Measurements from ENCODE around the gene NUTF2. TPM values are rescaled to one million over a fixed set of nuclear protein-coding genes. Genes with fewer than 3 reads are reported as not detected.

Gene NUTF2
- total RNA-seq, 2 experiments from 2014 or later, result 112 to 140 TPM

Other genes with a start within 250 kb of the NUTF2 start
- 100 to 1,000 TPM; 203 to 226 TPM for gene CARMIL2, start 201.8 kb upstream of the NUTF2 start, total RNA-seq
- gene ACD, start 186.7 kb upstream of the NUTF2 start, total RNA-seq, result 10 to 100 TPM; 38.0 to 41.8 TPM
- 10 to 100 TPM; 11.6 to 13.0 TPM for gene PARD6A, start 186.0 kb upstream of the NUTF2 start, total RNA-seq
- gene ENKD1, start 180.2 kb upstream of the NUTF2 start, total RNA-seq, result 1 to 10 TPM; 8.0 to 8.2 TPM
- gene C16orf86, start 180.1 kb upstream of the NUTF2 start, total RNA-seq, result 1 to 10 TPM; 3.8 to 4.8 TPM
- gene GFOD2, start 127.6 kb upstream of the NUTF2 start, total RNA-seq, result 10 to 100 TPM; 11.2 to 11.9 TPM
- 10 to 100 TPM; 28.2 to 30.4 TPM for gene RANBP10, start 40.4 kb upstream of the NUTF2 start, total RNA-seq
- gene TSNAXIP1, start 40.0 kb upstream of the NUTF2 start, total RNA-seq, result under 1 TPM; 0.27 to 0.33 TPM
- 10 to 100 TPM; 37.5 to 41.7 TPM for gene THAP11, start 4.6 kb upstream of the NUTF2 start, total RNA-seq
- 10 to 100 TPM; 62.1 to 64.0 TPM for gene CENPT, start 760 bp downstream of the NUTF2 start, total RNA-seq
- 100 to 1,000 TPM; 114 to 128 TPM for gene EDC4, start 26.1 kb downstream of the NUTF2 start, total RNA-seq
- 1 to 10 TPM; 1.5 to 2.5 TPM for gene NRN1L, start 38.0 kb downstream of the NUTF2 start, total RNA-seq
- 10 to 100 TPM; 21.3 to 21.5 TPM for gene PSKH1, start 46.3 kb downstream of the NUTF2 start, total RNA-seq
- 1 to 10 TPM; 7.2 to 9.4 TPM for gene CTRL, start 84.9 kb downstream of the NUTF2 start, total RNA-seq
- 100 to 1,000 TPM; 214 to 288 TPM for gene PSMB10, start 89.9 kb downstream of the NUTF2 start, total RNA-seq
- gene LCAT, start 97.2 kb downstream of the NUTF2 start, total RNA-seq, result 10 to 100 TPM; 12.9 to 15.3 TPM
- gene SLC12A4, start 121.7 kb downstream of the NUTF2 start, total RNA-seq, result 10 to 100 TPM; 27.1 to 29.5 TPM
- under 1 TPM; 0.10 TPM for gene DPEP3, start 133.6 kb downstream of the NUTF2 start, total RNA-seq
- gene DPEP2, start 152.6 kb downstream of the NUTF2 start, total RNA-seq, result 10 to 100 TPM; 12.4 to 14.2 TPM
- gene DPEP2NB, start 169.0 kb downstream of the NUTF2 start, total RNA-seq, result not detected
- 10 to 100 TPM; 12.9 to 14.4 TPM for gene DDX28, start 176.3 kb downstream of the NUTF2 start, total RNA-seq
- gene DUS2, start 176.4 kb downstream of the NUTF2 start, total RNA-seq, result 10 to 100 TPM; 21.5 to 23.4 TPM
- 100 to 1,000 TPM; 146 to 159 TPM for gene NFATC3, start 238.4 kb downstream of the NUTF2 start, total RNA-seq